ENCODE data around the gene ROMO1.

DNA sequence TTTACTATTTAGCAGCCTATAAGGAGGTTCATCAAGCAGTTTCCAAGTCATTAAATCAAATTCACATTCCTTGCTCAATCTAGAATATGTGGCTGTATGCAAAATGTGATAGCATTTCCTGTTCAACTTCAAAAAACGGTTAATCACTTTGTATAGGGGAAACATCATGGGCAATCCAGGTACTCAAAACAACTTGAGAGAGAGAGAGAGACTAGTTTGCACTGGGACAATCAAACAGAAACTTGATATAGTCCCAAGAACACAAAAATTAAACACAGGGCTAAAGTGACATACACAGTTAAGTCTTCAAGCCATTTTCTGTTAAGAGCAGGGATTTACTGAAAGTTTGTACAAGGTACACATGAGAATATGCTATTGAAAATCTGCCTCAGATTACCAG lies 41.9 kb upstream of the ROMO1 start:
- TF ChIP-seq YY1 (IDR thresholded peaks at IDR 0.05; ENCODE audit: low read depth) (no peak), EGR1 (IDR thresholded peaks at IDR 0.05) (no peak), CREB1 (IDR thresholded peaks at IDR 0.05; ENCODE audit: low read depth) (no peak), TAF1 (IDR thresholded peaks at IDR 0.05; ENCODE audit: low read depth) (no peak), REST (IDR thresholded peaks at IDR 0.05; ENCODE audit: low read depth) (no peak), EP300 (IDR thresholded peaks at IDR 0.05; ENCODE audit: borderline replicate concordance) (no peak), TCF12 (IDR thresholded peaks at IDR 0.05; ENCODE audit: low read depth) (no peak), TEAD4 (IDR thresholded peaks at IDR 0.05) (no peak), RAD21 (IDR thresholded peaks at IDR 0.05; ENCODE audit: low read depth) (no peak)
- TF ChIP-seq, protein P1, sequence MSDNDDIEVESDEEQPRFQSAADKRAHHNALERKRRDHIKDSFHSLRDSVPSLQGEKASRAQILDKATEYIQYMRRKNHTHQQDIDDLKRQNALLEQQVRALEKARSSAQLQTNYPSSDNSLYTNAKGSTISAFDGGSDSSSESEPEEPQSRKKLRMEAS (IDR thresholded peaks at IDR 0.05): no peak
